Measurements from ENCODE around the gene IGFBP4.

Gene IGFBP4

DNA sequence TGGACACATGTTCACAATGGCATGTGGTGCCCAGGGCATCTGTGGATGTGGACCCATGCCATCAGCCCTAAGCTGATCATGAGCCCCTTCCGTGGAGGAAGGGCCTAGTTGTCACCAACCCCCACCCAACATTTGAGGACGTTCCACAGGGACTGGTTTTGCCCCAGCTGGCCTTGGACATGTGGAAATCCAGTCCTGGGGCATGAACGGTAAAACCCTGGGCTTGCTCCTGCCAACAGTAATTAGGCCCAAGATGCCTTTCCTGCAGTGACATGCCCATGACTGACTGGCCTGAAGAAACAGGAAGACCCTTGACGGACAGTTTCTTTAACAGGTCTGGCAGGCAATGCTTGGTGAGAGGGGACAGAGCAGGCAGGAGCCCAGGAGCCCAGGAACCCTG, 50.4 kb downstream of the IGFBP4 start:
- no peak overlapping the region for H3K4me3 ChIP-seq (ENCODE audit: low read length)
- TF ChIP-seq ZNF274 (IDR thresholded peaks at IDR 0.05; ENCODE audit: low read depth, low read length), result no peak

DNA sequence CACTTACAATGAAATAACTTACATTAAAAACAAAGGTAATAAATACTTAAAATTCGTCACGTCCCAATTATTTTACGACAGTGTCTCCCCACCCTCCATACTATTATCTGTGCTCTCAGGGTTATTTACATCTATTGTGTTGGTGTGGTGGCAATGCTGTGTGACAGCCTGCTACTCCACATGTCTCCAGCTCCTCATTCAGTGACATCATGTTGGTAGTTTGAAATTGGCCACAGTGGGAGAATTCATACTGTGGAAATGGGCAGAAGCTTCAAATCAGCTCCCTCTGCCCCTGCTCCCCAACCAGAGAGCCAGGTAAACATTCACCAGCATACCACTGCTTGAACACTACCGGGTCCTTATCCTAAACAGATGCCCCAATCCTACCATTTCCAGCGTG, 51.9 kb downstream of the IGFBP4 start:
- no peak for TF ChIP-seq ZNF274 (IDR thresholded peaks at IDR 0.05; ENCODE audit: low read depth, low read length)
- H3K4me3 ChIP-seq (ENCODE audit: low read length), result no peak overlapping the region

DNA sequence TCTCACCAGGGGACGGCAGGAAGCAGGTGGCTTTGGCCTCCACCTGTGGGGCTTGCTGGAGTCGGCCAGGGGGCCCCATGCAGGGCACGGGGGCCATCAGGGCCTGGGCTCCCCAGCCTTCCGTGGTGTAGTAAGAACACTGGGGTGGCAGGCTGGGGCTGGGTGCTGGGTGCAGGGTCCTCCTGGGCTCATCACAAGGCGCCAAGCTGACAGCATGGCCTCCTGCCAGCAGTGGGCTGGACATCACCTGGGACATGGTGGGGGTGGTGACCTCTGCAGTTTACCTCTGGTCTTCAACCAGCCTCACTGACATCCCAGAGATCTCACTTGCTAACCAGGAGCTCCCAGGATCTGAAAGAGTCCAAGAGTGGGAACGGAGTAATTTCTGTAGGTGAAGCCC, 52.9 kb downstream of the IGFBP4 start:
- TF ChIP-seq ZNF274 (IDR thresholded peaks at IDR 0.05; ENCODE audit: low read depth, low read length), result no peak
- no peak overlapping the region for H3K4me3 ChIP-seq (ENCODE audit: low read length)

DNA sequence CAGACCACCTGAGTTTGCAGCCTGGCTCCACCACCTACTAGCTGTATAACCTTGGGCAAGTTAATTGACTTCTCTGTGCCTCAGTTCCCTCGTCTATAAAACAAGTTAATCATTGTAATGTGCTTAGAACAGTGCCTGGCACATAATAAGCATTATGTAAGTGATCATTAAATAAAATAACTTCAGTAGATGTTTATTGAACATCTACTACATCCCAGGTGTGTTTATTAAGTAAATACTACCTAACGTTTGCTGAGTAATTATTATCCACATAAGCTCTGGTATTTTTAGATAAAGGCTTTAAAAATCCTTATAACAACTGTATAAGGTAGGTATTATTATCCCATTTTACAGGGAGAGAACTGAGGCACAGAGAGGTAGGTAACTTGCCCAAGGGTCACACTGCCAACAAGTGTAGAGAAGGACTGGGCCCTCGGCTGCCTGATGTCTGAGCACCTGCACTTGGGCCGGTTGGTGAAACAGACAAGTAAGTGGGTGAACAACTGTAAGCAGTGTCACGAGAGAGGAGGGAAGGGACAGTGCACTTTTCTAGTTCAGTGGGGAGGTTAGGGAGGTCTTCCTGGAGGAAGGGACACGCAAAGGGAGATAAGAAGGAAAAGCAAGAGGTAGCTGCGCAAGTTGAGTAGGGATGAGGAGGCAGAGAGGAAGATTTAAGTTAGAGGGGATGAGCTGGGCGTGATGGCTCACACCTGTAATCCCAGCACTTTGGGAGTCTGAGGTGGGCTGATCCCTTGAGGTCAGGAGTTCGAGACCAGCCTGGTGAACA, 53.6 kb downstream of the IGFBP4 start:
- H3K4me3 ChIP-seq (ENCODE audit: low read length), result no peak overlapping the region
- TF ChIP-seq ZNF274 (IDR thresholded peaks at IDR 0.05; ENCODE audit: low read depth, low read length), result no peak

DNA sequence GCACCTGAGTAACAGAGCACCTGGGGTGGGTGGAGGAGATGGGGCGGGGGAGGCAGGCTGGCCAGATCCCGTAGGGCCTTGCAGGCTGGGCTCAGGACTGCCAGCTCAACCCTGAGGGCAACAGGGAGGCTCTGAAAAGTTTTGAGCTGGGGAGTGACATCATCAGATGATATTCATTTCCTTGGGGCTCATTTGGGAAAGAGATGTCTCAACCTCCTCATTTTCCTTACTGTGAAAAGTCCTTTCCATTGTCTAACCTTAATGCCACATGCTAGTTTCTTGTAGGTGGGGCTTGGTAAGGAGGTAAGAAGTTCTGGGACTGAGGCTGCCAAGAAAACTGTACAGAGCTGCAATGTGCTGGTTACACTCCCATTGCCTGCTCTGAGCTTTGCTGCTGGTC, 54.4 kb downstream of the IGFBP4 start:
- H3K4me3 ChIP-seq (ENCODE audit: low read length), result no peak overlapping the region
- no peak for TF ChIP-seq ZNF274 (IDR thresholded peaks at IDR 0.05; ENCODE audit: low read depth, low read length)

DNA sequence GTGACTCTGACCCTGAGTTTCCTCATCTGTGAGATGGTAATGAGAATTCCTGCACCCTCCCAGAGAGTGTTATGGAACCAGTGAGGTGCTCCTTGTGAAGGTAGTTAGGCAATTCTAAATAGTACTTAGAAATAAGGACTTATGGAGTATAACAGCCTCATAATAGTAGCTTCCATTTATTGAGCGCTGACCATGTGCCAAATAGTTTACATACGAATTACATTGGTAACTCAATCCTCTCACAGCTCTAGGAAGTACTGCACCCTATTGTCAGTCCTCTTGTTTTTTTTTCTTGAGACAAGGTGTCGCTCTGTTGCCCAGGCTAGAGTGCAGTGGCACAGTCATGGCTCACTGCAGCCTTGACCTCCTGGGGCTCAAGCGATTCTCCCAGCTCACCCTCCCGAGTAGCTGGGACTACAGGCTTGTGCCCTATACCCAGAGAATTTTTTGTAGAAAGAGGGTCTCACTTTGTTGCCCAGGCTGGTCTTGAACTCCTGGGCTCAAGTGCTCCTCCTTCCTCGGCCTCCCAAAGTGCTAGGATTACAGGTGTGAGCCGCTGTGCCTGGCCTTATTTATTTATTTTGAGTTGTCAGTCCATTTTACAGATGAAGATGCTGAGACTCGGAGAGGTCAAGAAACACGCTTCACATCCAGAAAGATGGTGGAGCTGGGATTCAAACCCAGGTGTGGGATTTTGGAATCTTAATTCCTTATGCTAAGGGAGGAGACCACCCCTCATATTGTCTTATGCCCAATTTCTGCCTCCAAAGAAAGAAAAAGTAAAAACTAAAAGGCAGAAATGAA, 55.2 kb downstream of the IGFBP4 start:
- TF ChIP-seq ZNF274 (IDR thresholded peaks at IDR 0.05; ENCODE audit: low read depth, low read length), result no peak
- H3K4me3 ChIP-seq (ENCODE audit: low read length), result no peak overlapping the region

DNA sequence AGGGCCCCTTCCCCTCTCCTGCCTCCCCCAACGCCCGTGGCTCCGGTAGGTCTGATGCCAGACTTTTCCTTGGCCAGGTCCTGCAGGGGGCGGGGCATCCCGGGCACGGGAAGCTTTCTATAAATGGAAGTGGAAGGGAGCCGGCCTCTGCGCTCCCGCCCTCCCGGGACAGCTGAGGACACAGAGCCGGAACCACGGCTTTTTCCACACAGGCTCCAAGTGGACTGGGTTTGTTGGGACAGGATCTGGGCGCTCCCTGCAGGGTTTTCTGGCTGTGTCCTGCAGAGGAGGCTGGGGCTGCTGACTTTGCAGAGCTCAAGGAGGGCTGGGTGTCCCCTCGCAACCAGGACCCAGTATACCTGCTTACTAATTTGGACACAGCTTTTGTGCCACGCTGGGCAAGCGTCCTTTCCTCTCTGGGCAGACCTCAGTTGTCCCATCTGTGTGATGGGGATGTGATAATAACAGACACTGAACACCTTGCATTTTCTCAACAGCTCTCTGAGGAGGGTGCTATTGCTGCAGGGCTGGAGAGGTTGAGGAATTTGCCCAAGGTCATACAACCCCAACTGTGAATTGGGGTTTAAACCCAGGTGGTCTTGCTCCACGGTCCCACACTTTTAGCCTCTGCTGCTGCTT, 56.4 kb downstream of the IGFBP4 start:
- TF ChIP-seq ZNF274 (IDR thresholded peaks at IDR 0.05; ENCODE audit: low read depth, low read length), result no peak
- no peak overlapping the region for H3K4me3 ChIP-seq (ENCODE audit: low read length)

DNA sequence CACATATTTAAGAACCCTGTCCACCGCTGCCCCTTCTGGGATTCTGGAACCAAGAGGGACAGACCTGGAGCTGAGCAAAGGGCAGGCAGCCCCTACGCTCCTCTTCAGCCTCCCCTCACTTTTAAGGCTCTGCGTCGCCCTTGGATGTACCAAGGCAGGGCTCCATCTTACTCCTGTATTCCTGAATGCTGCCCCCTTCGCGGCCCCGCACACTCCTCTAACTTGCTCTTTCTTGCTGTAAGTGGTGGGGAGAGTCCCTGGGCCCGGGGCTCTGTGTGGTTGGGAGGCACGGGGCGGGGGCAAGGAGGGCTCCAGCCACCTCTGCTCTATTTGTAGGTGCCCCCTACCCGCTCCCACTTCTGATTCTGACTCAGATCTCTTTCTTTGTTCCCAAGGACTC, 56.9 kb downstream of the IGFBP4 start:
- TF ChIP-seq ZNF274 (IDR thresholded peaks at IDR 0.05; ENCODE audit: low read depth, low read length), result no peak
- H3K4me3 ChIP-seq (ENCODE audit: low read length), result no peak overlapping the region

DNA sequence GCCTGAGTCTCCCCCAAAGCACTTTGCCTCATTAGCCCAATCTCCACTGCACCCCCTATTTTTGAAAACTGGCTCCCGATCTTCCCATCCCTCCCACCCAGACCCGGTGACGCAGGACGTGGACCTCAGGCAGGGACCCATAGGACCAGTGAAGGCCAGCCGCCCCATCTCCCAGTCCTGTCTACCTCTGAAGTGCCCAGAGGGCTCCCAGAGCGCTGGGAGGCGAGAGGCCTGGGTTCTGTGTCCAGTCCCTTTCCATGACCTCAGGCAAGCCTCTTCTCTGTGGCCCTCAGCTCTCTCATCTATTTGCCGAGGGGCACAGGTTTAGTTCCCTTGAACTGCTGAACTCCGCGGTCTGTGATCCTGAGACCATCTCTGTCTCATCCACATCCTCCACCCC, 57.5 kb downstream of the IGFBP4 start:
- H3K4me3 ChIP-seq (ENCODE audit: low read length), result no peak overlapping the region
- no peak for TF ChIP-seq ZNF274 (IDR thresholded peaks at IDR 0.05; ENCODE audit: low read depth, low read length)

DNA sequence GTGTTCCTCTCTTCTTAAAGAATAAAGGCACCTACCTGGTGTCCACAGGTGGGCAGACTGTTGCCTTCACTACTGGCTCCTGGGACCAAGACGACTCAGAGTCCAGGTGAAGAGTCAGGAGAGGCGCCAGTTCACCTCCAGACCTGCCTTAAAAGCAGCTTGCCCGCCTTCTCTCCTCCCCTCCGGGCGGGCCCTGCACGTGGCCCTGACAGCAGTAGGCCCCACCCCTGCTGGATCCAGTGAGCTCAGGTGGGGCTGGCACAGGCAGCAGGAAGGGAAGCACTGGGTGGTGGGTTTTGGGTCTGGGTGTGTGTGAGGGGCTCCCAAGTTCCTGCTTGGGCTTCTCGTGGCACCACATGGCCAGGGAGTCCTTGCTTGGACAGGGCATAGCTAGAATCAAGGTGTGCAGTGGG, 58.3 kb downstream of the IGFBP4 start, which contains the start of gene TNS4:
Gene TNS4 (minus strand): TSS at position 125 of the 413 bp plus-strand sequence. CDS start 5,198 bp downstream, outside the sequence.
- no peak for TF ChIP-seq ZNF274 (IDR thresholded peaks at IDR 0.05; ENCODE audit: low read depth, low read length)
- H3K4me3 ChIP-seq (ENCODE audit: low read length), result no peak within 1 kb of the TSS

DNA sequence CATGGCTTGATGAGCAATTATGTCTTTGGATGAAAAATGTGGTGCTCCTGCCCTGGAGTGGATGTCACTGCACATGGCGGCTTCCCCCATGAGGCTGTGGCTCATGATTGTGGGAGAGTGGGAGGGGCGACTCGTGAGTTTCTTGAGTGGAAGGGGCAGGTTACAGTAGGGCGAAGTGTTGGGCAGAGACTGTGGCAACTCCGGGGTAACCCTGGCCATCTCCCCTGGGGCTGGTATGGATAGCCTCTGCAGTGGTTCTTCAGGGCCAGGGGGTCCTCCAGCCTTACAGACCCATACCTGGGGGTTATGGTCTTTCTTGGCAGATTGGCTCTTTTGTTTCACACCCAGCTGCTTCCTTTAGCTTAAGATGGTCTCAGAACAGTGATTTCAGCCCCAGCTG, 59.5 kb downstream of the IGFBP4 start:
- TF ChIP-seq ZNF274 (IDR thresholded peaks at IDR 0.05; ENCODE audit: low read depth, low read length), result no peak
- no peak overlapping the region for H3K4me3 ChIP-seq (ENCODE audit: low read length)

DNA sequence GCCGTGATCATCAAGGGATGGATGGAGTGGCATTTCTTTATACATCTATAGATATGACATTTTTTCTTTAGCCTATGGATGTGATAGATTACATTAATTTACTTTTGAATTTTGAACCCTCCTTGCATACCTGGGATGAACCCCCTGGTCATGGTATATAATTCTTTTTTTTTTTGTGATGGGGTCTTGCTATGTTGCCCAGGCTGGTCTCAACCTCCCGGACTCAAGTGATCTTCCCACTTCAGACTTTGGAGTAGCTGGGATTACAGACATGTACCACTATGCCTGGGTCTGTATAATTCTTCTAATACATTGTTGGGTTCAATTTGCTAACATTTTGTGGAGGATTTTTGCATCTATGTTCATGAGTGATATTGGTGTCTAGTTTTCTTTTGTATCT, 59.9 kb downstream of the IGFBP4 start:
- H3K4me3 ChIP-seq (ENCODE audit: low read length), result no peak overlapping the region

DNA sequence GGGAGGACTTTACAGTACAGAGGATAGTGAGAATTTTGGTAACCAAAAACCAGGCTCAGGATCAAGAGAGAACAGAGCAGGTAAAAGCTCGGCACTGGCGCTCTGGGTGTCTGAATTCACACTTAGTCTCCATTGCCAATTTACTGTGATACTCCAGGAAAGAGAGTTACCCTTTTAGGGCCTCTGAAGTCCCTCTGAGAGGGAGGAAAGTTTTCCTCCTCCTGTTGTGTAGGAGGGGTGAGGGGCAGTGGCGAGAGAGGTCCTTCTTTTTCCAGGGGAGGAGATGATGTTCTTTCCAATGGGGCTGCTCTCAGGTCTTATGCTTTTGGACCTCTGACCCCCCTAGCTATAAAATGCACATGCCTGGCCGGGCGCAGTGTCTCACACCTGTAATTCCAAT, 63.5 kb downstream of the IGFBP4 start:
- H3K4me3 ChIP-seq (ENCODE audit: low read length), result no peak overlapping the region
- TF ChIP-seq ZNF274 (IDR thresholded peaks at IDR 0.05; ENCODE audit: low read depth, low read length), result no peak

More for the DNA sequence above, 59.9 kb downstream of the IGFBP4 start:
- TF ChIP-seq ZNF274 (IDR thresholded peaks at IDR 0.05; ENCODE audit: low read depth, low read length), result no peak

Data from GM08714 (cell line).